GM21423 (cell line): ENCODE data around the gene TBX1.

Experiments
- ATAC-seq: cut with Tn5 transposase; IDR thresholded peaks from one replicate; pipeline ENCODE4 v1.9.1; 2021; ENCODE audit warnings: mild to moderate bottlenecking, moderate library complexity; ENCODE audit not compliant: unreplicated experiment

TBX1 gene

DNA sequence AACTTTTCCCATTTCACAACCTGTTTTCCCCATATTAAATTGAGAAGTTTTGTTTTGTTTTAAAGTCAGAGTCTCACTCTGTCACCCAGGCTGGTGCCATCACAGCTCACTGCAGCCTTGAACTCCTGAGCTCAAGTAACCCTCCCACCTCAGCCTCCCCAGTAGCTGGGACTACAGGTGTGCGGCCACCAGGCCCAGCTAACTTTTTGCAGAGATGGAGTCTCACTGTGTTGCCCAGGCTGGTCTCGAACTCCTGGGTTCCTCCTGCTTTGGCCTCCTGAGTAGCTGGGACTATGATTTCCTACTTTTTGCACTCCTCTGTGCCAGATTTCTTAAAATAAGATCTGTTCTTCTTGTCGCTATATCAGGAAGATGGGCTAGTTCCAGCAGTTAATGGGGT lies 49.2 kb downstream of the TBX1 start:
- no peak for ATAC-seq

DNA sequence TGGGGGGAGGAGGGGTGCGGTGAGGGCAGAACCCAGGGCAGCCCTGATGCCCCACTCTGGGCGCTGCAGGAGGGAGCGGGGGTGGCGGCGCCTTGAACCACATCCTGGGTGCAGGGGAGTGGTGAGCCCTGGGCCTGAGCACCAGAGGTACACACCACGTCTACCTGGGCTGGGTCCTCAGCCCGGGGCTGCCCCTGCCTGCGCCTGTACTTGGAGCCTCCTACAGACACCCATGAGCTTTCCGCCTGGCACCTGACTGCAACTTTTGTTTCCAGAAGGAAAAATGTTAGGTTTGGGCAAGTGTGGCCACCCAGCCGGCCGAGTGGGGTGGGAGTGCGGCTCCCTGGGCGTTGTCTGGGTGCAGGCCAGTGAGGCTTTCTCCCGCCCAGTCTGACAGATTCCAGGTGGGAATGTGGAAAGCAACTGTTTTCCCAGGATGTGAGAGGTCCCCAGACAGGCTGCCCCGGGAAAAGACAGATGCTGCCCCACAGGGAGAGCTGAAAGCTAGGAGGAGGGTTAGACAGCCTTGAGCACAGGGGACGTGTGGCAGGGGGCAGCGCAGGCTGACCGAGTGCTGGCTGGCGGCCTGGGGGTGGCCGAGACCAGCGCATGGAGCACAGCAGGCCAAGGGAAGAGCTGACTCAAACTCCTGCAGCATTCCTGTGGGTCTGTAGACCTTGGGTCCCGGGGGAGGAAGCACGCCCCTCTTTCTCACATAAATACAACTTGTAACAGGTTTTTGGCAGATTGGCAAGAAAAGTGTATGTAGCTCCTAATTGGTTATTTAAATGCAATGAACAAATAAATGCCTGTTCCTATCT lies 50.0 kb downstream of the TBX1 start:
- no peak for ATAC-seq

DNA sequence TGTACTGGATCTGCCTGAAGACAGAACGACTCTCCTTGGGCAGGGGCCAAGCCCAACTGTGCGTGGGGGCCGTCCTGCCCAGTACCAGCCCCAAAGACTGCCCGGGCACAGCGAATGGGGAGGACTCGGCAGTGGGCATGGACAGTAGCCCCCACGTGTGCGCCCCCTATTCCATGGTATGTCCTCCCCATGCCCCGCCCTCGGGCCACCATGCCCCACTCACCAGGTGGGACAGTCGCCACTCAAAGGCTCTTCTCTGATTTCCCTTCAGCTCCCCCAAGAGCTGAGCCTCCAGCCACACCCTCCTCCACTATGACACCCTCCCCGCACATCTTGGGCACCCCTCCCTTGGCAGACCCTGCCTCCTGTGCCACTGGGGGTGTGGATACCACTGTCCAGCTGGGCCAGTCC lies 50.6 kb downstream of the TBX1 start:
- ATAC-seq, result no peak

DNA sequence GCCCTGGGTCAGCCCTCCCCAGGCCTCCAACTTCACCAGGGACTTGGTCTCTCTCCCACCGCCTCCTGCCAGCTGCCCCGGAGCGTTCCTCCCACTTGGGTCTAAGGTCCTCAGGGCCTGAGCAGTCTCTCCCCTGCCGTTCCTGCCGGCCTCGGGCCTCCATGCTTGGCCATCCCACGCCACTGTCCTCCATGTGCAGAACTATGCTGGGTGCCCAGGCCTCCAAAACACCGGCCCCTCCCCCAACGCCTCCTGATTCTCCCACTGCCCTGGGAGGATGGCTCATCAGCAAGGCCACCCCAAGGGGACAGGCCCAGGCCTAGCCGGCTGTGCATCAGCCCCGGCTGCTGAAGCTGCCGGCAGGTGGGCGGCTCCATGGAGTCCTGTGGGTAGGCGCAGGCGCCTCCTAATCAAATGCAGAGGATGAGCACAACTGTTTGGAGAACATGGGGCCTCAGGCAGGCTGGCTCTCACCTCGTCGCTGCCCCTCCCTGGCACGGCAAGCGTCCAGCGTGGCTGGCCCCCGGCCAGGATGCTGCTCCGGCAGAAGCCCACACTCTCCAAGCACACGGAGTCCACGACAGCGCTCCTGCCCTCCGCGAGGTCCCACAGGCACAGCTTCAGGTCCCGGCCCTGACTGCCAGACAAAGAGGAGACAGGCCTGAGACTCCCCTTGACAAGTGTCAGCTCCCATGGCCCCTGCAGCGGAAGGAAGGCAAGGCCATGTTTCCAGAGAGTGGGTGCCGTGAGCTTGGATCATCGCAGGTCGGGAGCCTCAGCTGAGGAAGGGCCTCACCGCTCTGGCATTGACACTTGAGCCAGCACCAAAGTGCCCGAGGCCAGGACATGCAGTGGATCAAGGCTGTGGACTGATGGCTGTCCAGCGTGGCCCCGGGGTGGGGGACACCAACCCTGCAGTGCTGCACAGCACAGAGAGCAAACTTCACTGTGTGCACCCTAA lies 51.5 kb downstream of the TBX1 start:
- no peak for ATAC-seq

DNA sequence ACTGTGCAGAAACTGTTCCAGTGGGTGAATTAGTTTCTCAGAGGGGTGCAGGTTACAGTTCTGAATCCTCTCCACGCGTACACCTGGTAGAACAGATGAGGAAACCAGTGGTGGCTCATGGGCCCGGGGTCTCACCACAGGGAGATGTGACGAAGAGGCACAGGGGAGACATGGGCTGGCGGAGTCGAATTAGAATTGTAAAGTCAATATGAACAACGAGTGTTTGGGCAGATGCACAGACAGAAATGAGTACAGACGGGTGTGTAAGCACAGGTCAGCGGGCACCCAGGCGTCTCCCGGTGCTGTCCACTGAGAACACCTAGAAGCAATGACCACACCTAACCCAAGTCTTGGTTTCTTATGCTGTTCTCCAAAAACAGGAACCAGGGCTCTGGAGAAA lies 52.3 kb downstream of the TBX1 start:
- no peak for ATAC-seq

DNA sequence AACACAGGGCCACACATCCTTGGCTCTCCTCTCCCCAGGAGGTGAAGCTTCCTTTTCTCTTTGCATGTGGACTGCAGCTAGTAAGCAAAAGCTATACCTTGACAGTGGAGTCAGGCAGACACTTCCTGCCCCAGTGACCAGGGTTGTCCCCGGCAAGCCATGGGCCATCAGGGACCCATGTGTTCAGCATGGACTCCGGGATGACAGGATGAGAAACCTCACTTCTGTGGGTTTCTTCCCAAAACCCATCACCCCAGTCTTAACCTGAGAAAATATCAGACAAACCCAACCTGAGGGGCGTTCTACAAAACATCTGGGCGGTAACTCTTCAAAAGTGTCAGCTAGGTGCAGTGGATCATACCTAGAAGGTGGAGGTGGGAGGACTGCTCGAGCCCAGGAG lies 53.9 kb downstream of the TBX1 start:
- ATAC-seq, result no peak

DNA sequence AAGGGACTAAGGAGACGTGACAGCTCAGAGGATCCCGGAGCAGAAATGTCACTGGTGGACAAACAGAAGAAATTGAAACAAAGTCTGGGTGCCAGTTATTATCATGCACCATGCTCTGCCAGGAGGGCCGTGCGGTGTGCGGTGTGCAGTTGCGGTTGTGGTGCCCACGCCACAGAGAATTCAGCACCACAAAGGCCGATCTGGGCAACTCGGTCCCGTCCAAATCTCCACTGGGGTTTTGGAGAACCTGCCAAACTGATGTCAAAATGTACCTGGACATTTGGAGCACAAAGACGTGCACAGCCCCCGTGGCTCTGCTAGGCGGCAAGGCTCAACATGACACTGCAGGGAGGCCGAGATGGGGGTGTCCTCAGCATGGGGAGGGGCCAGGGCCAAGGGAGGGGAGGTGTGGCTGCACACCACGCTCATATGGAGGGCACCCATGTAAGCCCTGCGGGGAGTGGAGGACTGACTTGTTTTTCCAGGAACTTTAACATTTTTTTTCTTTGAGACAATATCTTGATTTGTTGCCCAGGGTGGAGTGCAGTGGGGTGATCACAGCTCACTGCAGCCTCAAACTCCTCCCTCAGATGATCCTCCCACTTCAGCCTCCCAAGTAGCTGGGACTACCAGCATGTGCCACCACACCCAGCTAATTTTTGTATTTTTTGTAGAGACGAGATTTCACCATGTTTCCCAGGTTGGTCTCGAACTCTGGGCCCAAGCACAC lies 54.7 kb downstream of the TBX1 start:
- no peak for ATAC-seq

DNA sequence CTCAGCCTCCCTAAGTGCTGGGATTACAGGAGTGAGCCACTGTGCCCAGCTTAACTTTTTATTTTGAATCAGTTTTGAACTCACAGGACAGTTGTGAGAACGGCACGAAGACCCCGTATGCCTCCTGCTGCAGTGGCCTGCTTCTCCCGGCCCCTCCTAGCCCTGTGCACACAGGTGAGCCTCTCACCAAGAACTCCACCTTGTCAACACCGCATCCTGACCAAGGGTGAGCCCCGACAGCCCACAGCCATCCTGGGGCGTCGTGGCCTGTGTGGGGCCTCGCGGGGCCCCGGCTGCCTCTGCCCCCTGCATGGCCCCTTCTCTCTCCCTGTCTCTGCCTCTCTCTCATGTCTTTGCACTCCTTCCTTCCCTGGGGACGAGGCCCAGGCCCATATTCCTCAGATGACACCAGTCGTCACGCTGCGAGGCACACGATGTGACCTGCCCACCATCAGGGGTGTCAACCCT lies 55.3 kb downstream of the TBX1 start:
- no peak for ATAC-seq

DNA sequence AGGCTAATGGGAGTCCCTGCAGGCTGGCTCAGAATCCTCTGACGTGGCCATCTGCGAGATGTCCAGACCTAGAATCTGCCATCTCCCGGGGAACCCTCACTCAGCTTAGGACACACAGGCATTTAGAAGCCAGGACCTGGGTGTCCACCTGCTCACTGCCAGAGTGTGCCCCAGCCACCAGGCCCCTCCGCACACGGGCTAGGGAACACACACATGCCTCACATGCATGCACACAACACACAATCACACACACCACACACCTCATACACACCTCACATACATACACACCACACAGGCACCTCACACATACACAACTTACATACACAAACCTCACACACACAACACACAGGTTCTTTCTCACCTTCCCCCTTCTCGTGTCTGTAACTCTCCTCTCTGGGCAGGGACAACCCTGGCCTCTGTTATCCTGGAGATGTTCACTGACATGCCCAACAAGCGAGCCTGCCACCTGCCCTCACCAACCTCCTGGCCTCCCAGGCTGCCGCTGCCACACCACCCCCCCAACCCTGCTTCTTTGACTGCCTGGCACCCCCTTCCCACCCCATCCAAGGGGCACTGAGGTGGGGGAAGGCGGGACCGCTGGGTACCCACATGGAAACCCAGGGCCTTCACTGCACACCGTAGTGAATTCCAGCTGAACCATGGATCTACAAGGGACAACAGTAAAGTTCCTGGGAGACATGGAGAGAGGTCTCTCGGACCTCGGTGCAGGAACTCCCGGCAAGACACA lies 56.0 kb downstream of the TBX1 start:
- no peak for ATAC-seq
